Neural progenitor cell (in vitro differentiated cells): ENCODE data around the gene C5orf34. TPM values are rescaled to one million over a fixed set of nuclear protein-coding genes. Genes with fewer than 3 reads are reported as not detected.

Source experiments
- DNase-seq: peaks from one replicate; pipeline ENCODE4 v3.0.0-alpha.2; 2016; ENCODE audit warnings: low spot score
- H2AFZ ChIP-seq: fragments of 200-600 bp; sonication (generic); replicated peaks from 2 replicates; pipeline ENCODE4 v1.6.1; 2016; ENCODE audit warnings: antibody characterized with exemption
- H3F3A ChIP-seq: fragments of 200-600 bp; sonication (generic); 2 replicates; pipeline ENCODE4 v1.6.1; 2016; ENCODE audit warnings: antibody characterized with exemption, low read depth
- H3K27ac ChIP-seq: fragments of 200-600 bp; sonication (generic); 2 replicates; pipeline ENCODE4 v1.5.1; 2016; ENCODE audit warnings: mild to moderate bottlenecking
- H3K27me3 ChIP-seq: fragments of 200-600 bp; sonication (generic); 2 replicates; pipeline ENCODE4 v1.6.1; 2016; ENCODE audit warnings: mild to moderate bottlenecking, moderate library complexity
- H3K36me3 ChIP-seq: fragments of 200-600 bp; sonication (generic); 2 replicates; pipeline ENCODE4 v1.5.1; 2016
- H3K4me1 ChIP-seq: fragments of 200-600 bp; sonication (generic); 2 replicates; pipeline ENCODE4 v1.6.1; 2016; ENCODE audit warnings: mixed run types
- H3K4me2 ChIP-seq: fragments of 200-600 bp; sonication (generic); 2 replicates; pipeline ENCODE4 v1.6.1; 2016
- H3K4me3 ChIP-seq: fragments of 200-600 bp; sonication (generic); 2 replicates; pipeline ENCODE4 v1.5.1; 2016
- H3K79me2 ChIP-seq: fragments of 200-600 bp; sonication (generic); 2 replicates; pipeline ENCODE4 v1.6.1; 2016; ENCODE audit warnings: low read depth
- H3K9ac ChIP-seq: fragments of 200-600 bp; sonication (generic); 2 replicates; pipeline ENCODE4 v1.6.1; 2016
- H3K9me3 ChIP-seq: fragments of 200-600 bp; sonication (generic); 2 replicates; pipeline ENCODE4 v1.5.1; 2016; ENCODE audit warnings: low read depth
- H4K20me1 ChIP-seq: fragments of 200-600 bp; sonication (generic); 2 replicates; pipeline ENCODE4 v1.6.1; 2016; ENCODE audit warnings: low read depth
- H3K27ac Mint-ChIP-seq: 3 replicates; pipeline ENCODE4 v1.8.0; 2021; ENCODE audit warnings: mixed read lengths
- H3K27me3 Mint-ChIP-seq: 2 replicates; pipeline ENCODE4 v1.8.0; 2022; ENCODE audit warnings: low read depth, mild to moderate bottlenecking, inconsistent platforms, moderate library complexity, mixed read lengths; ENCODE audit not compliant: insufficient read depth
- H3K36me3 Mint-ChIP-seq: 3 replicates; pipeline ENCODE4 v1.8.0; 2021; ENCODE audit warnings: mixed read lengths
- H3K4me1 Mint-ChIP-seq: 3 replicates; pipeline ENCODE4 v1.8.0; 2021; ENCODE audit warnings: mixed read lengths
- H3K4me3 Mint-ChIP-seq: 3 replicates; pipeline ENCODE4 v1.8.0; 2021; ENCODE audit warnings: mild to moderate bottlenecking, moderate library complexity, mixed read lengths
- H3K9me3 Mint-ChIP-seq: 3 replicates; pipeline ENCODE4 v1.8.0; 2020; ENCODE audit warnings: mixed read lengths
- EZH2 ChIP-seq: fragments of 200-600 bp; sonication (generic); IDR thresholded peaks from 2 replicates; pipeline ENCODE4 v1.6.1; 2017; ENCODE audit warnings: antibody characterized with exemption, mild to moderate bottlenecking, moderate library complexity
- EZH2phosphoT487 ChIP-seq: fragments of 200-600 bp; sonication (generic); IDR thresholded peaks from 2 replicates; pipeline ENCODE4 v1.6.1; 2017; ENCODE audit warnings: antibody characterized with exemption
- total RNA-seq: library from RNA; depleted of rRNA; stranded (reverse); fragments of >200 nt; gene quantifications from 2 replicates; pipeline ENCODE4 v1.2.3, GENCODE V29; 2015; ENCODE audit warnings: low replicate concordance
- TF ChIP-seq, protein P1 (sequence below): fragments of 200-600 bp; sonication (generic); IDR thresholded peaks from 2 replicates; pipeline ENCODE4 v1.5.1; 2017; ENCODE audit warnings: antibody characterized with exemption, mild to moderate bottlenecking

The C5orf34 gene
- total RNA-seq, 1 donor from 2014 or later = 17.2 TPM

- Histone ChIP-seq H3K4me3 (no peak overlapping the region), H4K20me1 (no peaks in the 10 kb centered on the region), H3K36me3 (peaks cover 26% of the 10 kb centered on the region), H3K9ac (no peak overlapping the region), H3K4me1 (no peaks in the 10 kb centered on the region), H3F3A (no peaks in the 10 kb centered on the region), H3K79me2 (no peaks in the 10 kb centered on the region), H3K4me2 (no peak overlapping the region), H2AFZ (no peak overlapping the region), H3K27ac (no peak overlapping the region), H3K9me3 (no peaks in the 10 kb centered on the region), H3K27me3 (no peaks in the 10 kb centered on the region)
- H3K4me1 Mint-ChIP-seq = no peaks in the 10 kb centered on the region
- H3K4me3 Mint-ChIP-seq = no peak overlapping the region
- no peak overlapping the region for H3K27ac Mint-ChIP-seq
- peaks cover 5% of the 10 kb centered on the region for H3K36me3 Mint-ChIP-seq
- TF ChIP-seq, protein P1, sequence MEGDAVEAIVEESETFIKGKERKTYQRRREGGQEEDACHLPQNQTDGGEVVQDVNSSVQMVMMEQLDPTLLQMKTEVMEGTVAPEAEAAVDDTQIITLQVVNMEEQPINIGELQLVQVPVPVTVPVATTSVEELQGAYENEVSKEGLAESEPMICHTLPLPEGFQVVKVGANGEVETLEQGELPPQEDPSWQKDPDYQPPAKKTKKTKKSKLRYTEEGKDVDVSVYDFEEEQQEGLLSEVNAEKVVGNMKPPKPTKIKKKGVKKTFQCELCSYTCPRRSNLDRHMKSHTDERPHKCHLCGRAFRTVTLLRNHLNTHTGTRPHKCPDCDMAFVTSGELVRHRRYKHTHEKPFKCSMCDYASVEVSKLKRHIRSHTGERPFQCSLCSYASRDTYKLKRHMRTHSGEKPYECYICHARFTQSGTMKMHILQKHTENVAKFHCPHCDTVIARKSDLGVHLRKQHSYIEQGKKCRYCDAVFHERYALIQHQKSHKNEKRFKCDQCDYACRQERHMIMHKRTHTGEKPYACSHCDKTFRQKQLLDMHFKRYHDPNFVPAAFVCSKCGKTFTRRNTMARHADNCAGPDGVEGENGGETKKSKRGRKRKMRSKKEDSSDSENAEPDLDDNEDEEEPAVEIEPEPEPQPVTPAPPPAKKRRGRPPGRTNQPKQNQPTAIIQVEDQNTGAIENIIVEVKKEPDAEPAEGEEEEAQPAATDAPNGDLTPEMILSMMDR = no peak
- TF ChIP-seq EZH2 (no peak), EZH2phosphoT487 (no peak)
- H3K27me3 Mint-ChIP-seq = no peaks in the 10 kb centered on the region
- no peak for DNase-seq
- H3K9me3 Mint-ChIP-seq = no peaks in the 10 kb centered on the region
Observed at GRCh38 chr5:43491326-43491725, 23.6 kb downstream of the C5orf34 start.

- Histone ChIP-seq H3F3A (peaks cover 16% of the 10 kb centered on the region), H3K4me3 (no peak overlapping the region), H3K4me1 (no peaks in the 10 kb centered on the region), H4K20me1 (no peaks in the 10 kb centered on the region), H3K9me3 (no peaks in the 10 kb centered on the region), H2AFZ (no peak overlapping the region), H3K4me2 (no peak overlapping the region), H3K36me3 (peaks cover 10% of the 10 kb centered on the region), H3K9ac (no peak overlapping the region), H3K79me2 (peaks cover 22% of the 10 kb centered on the region), H3K27ac (no peak overlapping the region), H3K27me3 (no peaks in the 10 kb centered on the region)
- DNase-seq = no peak
- Mint-ChIP-seq H3K27ac (no peak overlapping the region), H3K4me1 (peaks cover 16% of the 10 kb centered on the region), H3K27me3 (no peaks in the 10 kb centered on the region), H3K4me3 (no peak overlapping the region), H3K9me3 (no peaks in the 10 kb centered on the region), H3K36me3 (peaks cover 3% of the 10 kb centered on the region)
- no peak for TF ChIP-seq EZH2
- TF ChIP-seq EZH2phosphoT487 = no peak
Observed at GRCh38 chr5:43486353-43486752, 28.6 kb downstream of the C5orf34 start.

GRCh38 chr5:43485406-43485805 lies 29.5 kb downstream of the C5orf34 start:
- Histone ChIP-seq H2AFZ (no peak overlapping the region), H3K36me3 (peaks cover 4% of the 10 kb centered on the region), H3K79me2 (peaks cover 22% of the 10 kb centered on the region), H4K20me1 (no peaks in the 10 kb centered on the region), H3K4me1 (no peaks in the 10 kb centered on the region), H3K27ac (no peak overlapping the region), H3K9ac (no peak overlapping the region), H3K4me2 (no peak overlapping the region), H3K4me3 (no peak overlapping the region), H3K9me3 (no peaks in the 10 kb centered on the region), H3F3A (peaks cover 16% of the 10 kb centered on the region), H3K27me3 (no peaks in the 10 kb centered on the region)
- DNase-seq = no peak
- peaks cover 4% of the 10 kb centered on the region for H3K36me3 Mint-ChIP-seq
- no peak overlapping the region for H3K27ac Mint-ChIP-seq
- H3K27me3 Mint-ChIP-seq = no peaks in the 10 kb centered on the region
- TF ChIP-seq, protein P1 = no peak
- TF ChIP-seq EZH2 (no peak), EZH2phosphoT487 (no peak)
- H3K9me3 Mint-ChIP-seq = no peaks in the 10 kb centered on the region
- no peak overlapping the region for H3K4me3 Mint-ChIP-seq
- peaks cover 16% of the 10 kb centered on the region for H3K4me1 Mint-ChIP-seq

GRCh38 chr5:43484106-43484849 lies 30.7 kb downstream of the C5orf34 start:
- H3K36me3 Mint-ChIP-seq = peaks cover 1% of the 10 kb centered on the region
- peak; percentile 90 for DNase-seq
- no peaks in the 10 kb centered on the region for H3K27me3 Mint-ChIP-seq
- Histone ChIP-seq H3F3A (peaks cover 16% of the 10 kb centered on the region), H3K4me2 (peak overlapping the region; percentile 90), H3K4me3 (peak overlapping the region; percentile 91), H3K27ac (peak overlapping the region; percentile 72), H2AFZ (peak overlapping the region; percentile 93), H4K20me1 (no peaks in the 10 kb centered on the region), H3K4me1 (no peaks in the 10 kb centered on the region), H3K79me2 (peaks cover 25% of the 10 kb centered on the region), H3K36me3 (no peaks in the 10 kb centered on the region), H3K9me3 (no peaks in the 10 kb centered on the region), H3K9ac (peak overlapping the region; percentile 52), H3K27me3 (no peaks in the 10 kb centered on the region)
- TF ChIP-seq, protein P1 = peak; percentile 75
- TF ChIP-seq EZH2phosphoT487 = no peak
- peak overlapping the region; percentile 99 for H3K4me3 Mint-ChIP-seq
- peaks cover 16% of the 10 kb centered on the region for H3K4me1 Mint-ChIP-seq
- peak overlapping the region; percentile 100 for H3K27ac Mint-ChIP-seq
- H3K9me3 Mint-ChIP-seq = no peaks in the 10 kb centered on the region
